ENCODE results near the gene SMIM14. TPM values are rescaled to one million over a fixed set of nuclear protein-coding genes. Genes with fewer than 3 reads are reported as not detected.

Gene SMIM14
- total and polyA plus RNA-seq, 9 of the 15 experiments (the other 6 are each of a cell fraction or from before 2014, with no cell fraction given) = 0.98 to 3.7 (median 2.2) TPM

- FAIRE-seq = no peak
- no peaks in the 10 kb centered on the region for H3K9me3 ChIP-seq (replicated peaks; ENCODE audit: control insufficient read depth, insufficient read depth, low read depth, low read length)
- POLR2A ChIA-PET = interaction anchor here (0.7 kb wide), 1 partner anchor 15 kb away, joined by 3 read pairs; no protein-coding TSS in a partner anchor
These were observed 47.3 kb upstream of the SMIM14 start for GRCh38 chr4:39685990-39686389.

More at GRCh38 chr4:39685990-39686389, 47.3 kb upstream of the SMIM14 start:
- Histone ChIP-seq H3K27me3 (ENCODE audit: control insufficient read depth in 2 of 2, insufficient read depth in 2 of 2, low read length in 2 of 2) (no peaks in the 10 kb centered on the region), H3K4me3 (no peak overlapping the region), H3K4me2 (ENCODE audit: insufficient read depth, low read length) (no peak overlapping the region), H3K27ac (ENCODE audit: extremely low read depth, low read depth, low read length) (no peak overlapping the region), H3K79me2 (ENCODE audit: control insufficient read depth, insufficient read depth, low read length) (no peaks in the 10 kb centered on the region), H3K4me1 (replicated peaks in 1 of 2; ENCODE audit: control insufficient read depth in 2 of 2, insufficient read depth in 2 of 2, low read length in 2 of 2) (no peaks in the 10 kb centered on the region), H3K36me3 (ENCODE audit: control insufficient read depth, insufficient read depth, low read length) (no peaks in the 10 kb centered on the region), H3K9me1 (ENCODE audit: control insufficient read depth, insufficient read depth, low read length) (no peaks in the 10 kb centered on the region), H3K9ac (ENCODE audit: insufficient read depth in 1 of 2, low read depth in 2 of 2, low read length in 2 of 2) (no peak overlapping the region), H2AFZ (ENCODE audit: low read depth, low read length) (no peak overlapping the region), H4K20me1 (replicated peaks; ENCODE audit: control insufficient read depth, insufficient read depth, low read length) (no peaks in the 10 kb centered on the region)
- CTCF ChIA-PET (ENCODE audit: low intra/inter-chr PET ratio) = no interaction called here
- in situ Hi-C loops (cut with MboI) = no loop called here
- DNase-seq (ENCODE audit: extremely low read depth in 1 of 4, low spot score in 3 of 4) (no peak), ATAC-seq (no peak)
- intact Hi-C loops (cut with micrococcal nuclease) = no loop called here
- WGBS (ENCODE audit: insufficient coverage, low coverage, missing lambda C conversion rate) = 10% methylated on average over 1 of the region's 1 CpG
- TF ChIP-seq BCOR (IDR thresholded peaks at IDR 0.05) (peak; percentile 46), USF2 (CRISPR knock-in tag; IDR thresholded peaks at IDR 0.05) (peak; percentile 5; the same call in 1 of the 2 replicates), NFYB (IDR thresholded peaks at IDR 0.05; ENCODE audit: extremely low read depth, insufficient read length) (no peak), TFE3 (CRISPR knock-in tag; IDR thresholded peaks at IDR 0.05) (peak; percentile 44), ZNF24 (IDR thresholded peaks at IDR 0.05) (no peak), FOXJ3 (CRISPR knock-in tag; IDR thresholded peaks at IDR 0.05) (no peak), ZNF146 (CRISPR knock-in tag; IDR thresholded peaks at IDR 0.05; ENCODE audit: unreplicated experiment) (peak; percentile 86), ZZZ3 (IDR thresholded peaks at IDR 0.05) (no peak), MAX (CRISPR knock-in tag; IDR thresholded peaks at IDR 0.05) (no peak), ZBTB12 (CRISPR knock-in tag; IDR thresholded peaks at IDR 0.05) (no peak), GTF2B (IDR thresholded peaks at IDR 0.05; ENCODE audit: extremely low read depth, insufficient read length) (no peak), RAD51 (IDR thresholded peaks at IDR 0.05; ENCODE audit: borderline replicate concordance, low read depth) (peak; percentile 59; the same call in 1 of the 2 replicates)
- no TSS peak for BruUV-seq (replicated peaks)

Data from K562 (cell line).